Activated B cell treated with CpG ODN at 0.5 μM for 24 hours (primary cell): ENCODE measurements around the gene COQ8A. TPM values are rescaled to one million over a fixed set of nuclear protein-coding genes. Genes with fewer than 3 reads are reported as not detected.
A peak's percentile ranks its signal among the peaks of the same experiment; 100 is the strongest.

Experiments
- ATAC-seq: fragments of 200-7000 bp; cut with Tn5 transposase; one replicate; pipeline ENCODE4 v1.10.0; 2021; ENCODE audit warnings: low read depth, mild to moderate bottlenecking, moderate library complexity
- CTCF ChIA-PET: fragments of 350-600 bp; sonication (Branson Sonifier 250); formaldehyde crosslinking; loops from one replicate; lab custom pipeline; 2021; ENCODE audit warnings: antibody characterized with exemption; lab: Charles Lee
- POLR2A ChIA-PET: fragments of 350-600 bp; sonication (Branson Sonifier 250); formaldehyde crosslinking; loops from one replicate; lab custom pipeline; 2021; ENCODE audit warnings: antibody characterized with exemption; lab: Charles Lee
- DNase-seq: peaks from one replicate; pipeline ENCODE4 v3.0.0; 2022
- H3K27ac Mint-ChIP-seq: one replicate; pipeline ENCODE4 v1.8.0; 2020; ENCODE audit warnings: mixed read lengths
- H3K27me3 Mint-ChIP-seq: one replicate; pipeline ENCODE4 v1.8.0; 2021; ENCODE audit warnings: mixed read lengths
- H3K36me3 Mint-ChIP-seq: one replicate; pipeline ENCODE4 v1.8.0; 2021; ENCODE audit warnings: low read depth, mixed read lengths
- H3K4me1 Mint-ChIP-seq: one replicate; pipeline ENCODE4 v1.8.0; 2021; ENCODE audit warnings: mixed read lengths
- H3K4me3 Mint-ChIP-seq: one replicate; pipeline ENCODE4 v1.8.0; 2020; ENCODE audit warnings: mild to moderate bottlenecking, mixed read lengths
- H3K9me3 Mint-ChIP-seq: one replicate; pipeline ENCODE4 v1.8.0; 2020; ENCODE audit warnings: mixed read lengths
- CTCF ChIP-seq: fragments of 200-600 bp; IDR thresholded peaks from one replicate; pipeline ENCODE4 v1.8.0; 2022; ENCODE audit warnings: antibody characterized with exemption, mild to moderate bottlenecking
- intact Hi-C: fragments of 100-400 bp; cut with micrococcal nuclease; formaldehyde crosslinking; loops from one replicate; pipeline ENCODE4 v1.15.1; 2024
- total RNA-seq: library from RNA; stranded (reverse); gene quantifications from 2 replicates; pipeline ENCODE4 v1.2.3, GENCODE V29; 2022

The COQ8A gene
- total RNA-seq, 1 donor from 2014 or later: 28.5 TPM

DNA sequence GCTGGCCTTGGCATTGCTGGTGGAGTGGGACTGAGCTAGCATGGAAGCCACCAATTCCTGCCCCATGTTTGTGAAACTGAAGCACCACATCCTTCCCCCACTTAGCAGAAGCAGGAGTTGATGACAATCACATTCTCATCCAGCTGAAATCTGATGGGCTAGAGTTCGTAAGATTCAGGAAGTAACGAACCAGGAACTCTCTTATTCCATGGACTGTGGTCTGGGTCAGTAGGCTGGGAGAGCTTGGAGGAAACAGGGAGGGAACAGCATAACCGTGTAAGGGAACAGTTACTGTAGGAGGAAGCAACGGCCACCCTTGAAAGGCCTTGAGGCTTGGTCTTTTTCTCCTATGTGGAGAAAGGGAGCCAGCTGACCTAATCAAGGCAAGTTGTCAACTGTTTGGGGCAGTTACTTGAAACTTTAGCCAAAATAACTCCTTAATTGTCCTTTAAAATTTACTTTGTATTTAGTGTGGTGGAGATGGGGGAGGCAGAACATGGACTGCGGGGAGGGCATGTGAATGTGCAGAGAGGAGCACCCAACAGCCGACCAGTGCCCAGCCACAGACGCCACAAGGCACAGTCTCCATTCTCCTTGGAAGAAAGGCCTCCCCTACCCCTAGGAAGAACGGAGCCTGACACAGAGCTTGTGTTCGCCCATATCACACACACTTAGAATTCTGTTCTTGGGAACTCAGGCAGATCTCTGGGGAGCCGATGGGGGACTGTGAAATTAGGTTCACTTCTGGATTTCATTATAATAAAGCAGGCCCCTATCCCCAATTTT lies 2.0 kb upstream of the COQ8A start:
- Mint-ChIP-seq H3K27me3 (no peaks in the 10 kb centered on the region), H3K36me3 (peaks cover 1% of the 10 kb centered on the region), H3K4me3 (no peak overlapping the region), H3K4me1 (peaks cover 29% of the 10 kb centered on the region), H3K27ac (peak overlapping the region; percentile 96), H3K9me3 (peaks cover 13% of the 10 kb centered on the region)
- TF ChIP-seq CTCF: no peak
- CTCF ChIA-PET: interaction anchor here (1.8 kb wide), 1 partner anchor 26 kb away, joined by 9 read pairs; no protein-coding TSS in a partner anchor
- intact Hi-C loops: loop anchor here (2.0 to 5.0 kb wide), 2 partner anchors 109 to 391 kb away; partner anchors contain the start of gene STUM
- no peak for ATAC-seq
- POLR2A ChIA-PET: interaction anchor here (0.6 to 3.2 kb wide), 12 partner anchors 34 to 1575 kb away, joined by 3 to 23 read pairs (median 6); partner anchors contain the start of genes ARF1, PARP1 and ZNF678
- no peak for DNase-seq

- intact Hi-C loops: loop anchor here (1.0 to 5.0 kb wide), 3 partner anchors 69 to 392 kb away; partner anchors contain the start of genes PSEN2 and STUM
- no peak for TF ChIP-seq CTCF
- Mint-ChIP-seq H3K27ac (peak overlapping the region; percentile 96), H3K4me3 (peak overlapping the region; percentile 89), H3K4me1 (peaks cover 38% of the 10 kb centered on the region), H3K36me3 (peaks cover 1% of the 10 kb centered on the region), H3K9me3 (peaks cover 13% of the 10 kb centered on the region), H3K27me3 (no peaks in the 10 kb centered on the region)
- ChIA-PET CTCF (interaction anchor here (1.8 kb wide), 1 partner anchor 26 kb away, joined by 9 read pairs; no protein-coding TSS in a partner anchor), POLR2A (interaction anchor here (0.6 to 3.2 kb wide), 13 partner anchors 34 to 1575 kb away, joined by 3 to 23 read pairs (median 5); partner anchors contain the start of genes ARF1, PARP1 and ZNF678)
- DNase-seq: no peak
- no peak for ATAC-seq
These were observed 1.1 kb upstream of the COQ8A start for GRCh38 chr1:226938903-226939437.

DNA sequence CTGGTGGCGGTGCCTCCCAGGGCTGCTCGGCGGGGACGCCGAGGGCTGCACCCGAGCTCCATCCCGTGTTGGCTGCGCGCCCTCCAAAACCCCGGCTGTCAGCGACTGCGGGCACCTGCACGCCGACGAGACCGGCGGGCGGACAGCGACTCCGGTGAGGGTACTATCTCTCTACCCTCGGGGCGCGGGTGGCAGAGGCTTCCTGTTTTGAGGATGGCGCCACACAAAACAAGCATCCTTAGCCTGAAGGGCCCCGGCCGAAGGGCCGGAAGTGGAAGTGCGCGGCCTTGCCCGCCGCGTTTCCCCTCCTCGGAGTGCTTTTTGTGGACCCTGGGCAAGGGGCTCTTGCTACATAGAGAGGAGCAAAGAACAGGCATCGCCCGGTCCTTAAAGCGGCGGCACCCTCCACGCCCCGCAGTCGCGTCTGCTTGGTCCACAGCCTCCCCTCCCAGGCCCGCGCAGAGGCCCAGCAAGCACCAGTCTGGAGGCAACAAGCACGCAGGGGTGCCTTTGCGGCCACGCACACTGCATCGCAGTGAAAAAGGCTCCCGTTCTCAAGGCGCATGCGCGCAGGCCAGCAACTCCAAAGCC lies 561 bp upstream of the COQ8A start:
- ChIA-PET CTCF (interaction anchor here (1.8 kb wide), 1 partner anchor 27 kb away, joined by 9 read pairs; no protein-coding TSS in a partner anchor), POLR2A (interaction anchor here (0.7 to 3.2 kb wide), 10 partner anchors 11 to 1143 kb away, joined by 3 to 23 read pairs (median 4); partner anchors contain the start of genes ARF1 and PARP1)
- peak overlapping the region; percentile 89 for H3K4me3 Mint-ChIP-seq
- no peak for DNase-seq
- H3K27me3 Mint-ChIP-seq: no peaks in the 10 kb centered on the region
- peaks cover 43% of the 10 kb centered on the region for H3K4me1 Mint-ChIP-seq
- intact Hi-C loops: loop anchor here (1.0 to 5.0 kb wide), 9 partner anchors 51 to 1228 kb away; partner anchors contain the start of genes IBA57, ITPKB, JMJD4 and PARP1
- TF ChIP-seq CTCF: no peak
- H3K9me3 Mint-ChIP-seq: peaks cover 11% of the 10 kb centered on the region
- peaks cover 1% of the 10 kb centered on the region for H3K36me3 Mint-ChIP-seq
- peak; percentile 25 for ATAC-seq
- H3K27ac Mint-ChIP-seq: peak overlapping the region; percentile 96

DNA sequence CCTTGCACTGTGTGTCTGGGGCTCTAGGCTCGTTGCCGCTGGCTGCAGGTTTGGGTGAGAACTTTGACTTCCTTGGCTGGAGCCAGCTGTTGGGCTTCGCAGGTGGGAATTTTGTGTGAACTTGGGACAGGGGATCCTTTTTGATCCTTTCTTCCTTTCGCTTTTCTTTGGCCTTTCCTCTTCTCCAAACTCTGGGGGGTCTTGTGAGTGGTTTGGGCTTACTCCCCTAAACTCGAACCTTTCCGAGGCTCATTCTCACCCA lies 643 bp downstream of the COQ8A start:
- Mint-ChIP-seq H3K36me3 (peaks cover 4% of the 10 kb centered on the region), H3K27ac (peak overlapping the region; percentile 96), H3K27me3 (no peaks in the 10 kb centered on the region), H3K4me1 (peaks cover 53% of the 10 kb centered on the region), H3K4me3 (peak overlapping the region; percentile 89), H3K9me3 (no peaks in the 10 kb centered on the region)
- ATAC-seq (no peak), DNase-seq (no peak)
- no peak for TF ChIP-seq CTCF
- ChIA-PET POLR2A (interaction anchor here (1.2 to 3.2 kb wide), 5 partner anchors 10 to 261 kb away, joined by 3 to 23 read pairs (median 4); no protein-coding TSS in a partner anchor), CTCF (no interaction called here)
- intact Hi-C loops: loop anchor here (1.0 to 5.0 kb wide), 6 partner anchors 50 to 1227 kb away; partner anchors contain the start of genes IBA57, ITPKB, JMJD4 and PARP1
